Embryonic facial prominence (tissue), 1 donor: ENCODE data around the gene SMARCD2.

ENCODE experiments used
- DNase-seq: peaks from one replicate; pipeline ENCODE4 v3.0.0-alpha.2; 2016; ENCODE audit errors: extremely low spot score

SMARCD2 gene

GRCh38 chr17:63832014-63832413 is 10.5 kb downstream of the SMARCD2 start:
- no peak for DNase-seq

- no peak for DNase-seq
These were observed 11.0 kb downstream of the SMARCD2 start for GRCh38 chr17:63831505-63831904.

GRCh38 chr17:63830904-63831491 is 11.5 kb downstream of the SMARCD2 start:
- DNase-seq = no peak

DNA sequence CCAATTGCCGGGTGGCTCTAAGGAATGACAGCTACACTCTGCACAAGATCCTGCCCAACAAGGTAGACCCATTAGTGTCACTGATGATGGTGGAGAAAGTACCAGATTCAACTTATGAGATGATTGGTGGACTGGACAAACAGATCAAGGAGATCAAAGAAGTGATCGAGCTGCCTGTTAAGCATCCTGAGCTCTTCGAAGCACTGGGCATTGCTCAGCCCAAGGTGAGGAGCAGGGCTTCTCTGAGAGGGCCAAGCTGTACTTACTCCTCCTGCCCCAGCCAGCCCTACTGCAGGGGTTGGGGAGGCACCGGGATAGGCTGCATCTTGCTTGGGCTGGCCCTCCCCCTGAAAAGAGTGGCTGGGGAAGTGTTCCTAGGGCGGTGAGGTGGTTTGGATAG is 12.2 kb downstream of the SMARCD2 start:
- DNase-seq = no peak

GRCh38 chr17:63828936-63829335 is 13.5 kb downstream of the SMARCD2 start:
- no peak for DNase-seq

DNA sequence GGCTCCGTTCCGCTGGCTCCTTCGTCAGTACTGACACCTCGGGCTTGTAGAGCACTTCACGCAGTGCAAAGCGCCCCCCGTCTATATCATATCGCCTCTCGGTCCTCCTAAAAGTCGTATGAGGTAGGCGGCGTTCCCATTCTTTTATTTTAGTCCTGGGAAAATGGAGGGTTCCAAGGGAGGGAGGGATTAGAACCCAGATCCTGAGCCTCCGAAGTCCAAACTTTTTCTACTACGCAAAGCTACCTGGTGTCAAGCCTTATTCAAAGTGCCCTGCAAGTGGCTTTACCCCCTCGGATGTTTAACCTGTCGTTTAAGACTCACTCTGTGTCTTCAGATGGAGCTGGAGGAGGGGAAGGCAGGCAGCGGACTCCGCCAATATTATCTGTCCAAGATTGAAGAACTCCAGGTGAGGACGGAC is 14.7 kb downstream of the SMARCD2 start:
- no peak for DNase-seq

- peak; percentile 93 for DNase-seq
These were observed 15.3 kb downstream of the SMARCD2 start, which contains the start of the genes FTSJ3 and PSMC5 for GRCh38 chr17:63827002-63827800. FTSJ3 (minus strand) TSS chr17:63827663; CDS start chr17:63826902, 761 bp downstream. PSMC5 (plus strand) TSS chr17:63827431; CDS start chr17:63827491, 60 bp downstream.

DNA sequence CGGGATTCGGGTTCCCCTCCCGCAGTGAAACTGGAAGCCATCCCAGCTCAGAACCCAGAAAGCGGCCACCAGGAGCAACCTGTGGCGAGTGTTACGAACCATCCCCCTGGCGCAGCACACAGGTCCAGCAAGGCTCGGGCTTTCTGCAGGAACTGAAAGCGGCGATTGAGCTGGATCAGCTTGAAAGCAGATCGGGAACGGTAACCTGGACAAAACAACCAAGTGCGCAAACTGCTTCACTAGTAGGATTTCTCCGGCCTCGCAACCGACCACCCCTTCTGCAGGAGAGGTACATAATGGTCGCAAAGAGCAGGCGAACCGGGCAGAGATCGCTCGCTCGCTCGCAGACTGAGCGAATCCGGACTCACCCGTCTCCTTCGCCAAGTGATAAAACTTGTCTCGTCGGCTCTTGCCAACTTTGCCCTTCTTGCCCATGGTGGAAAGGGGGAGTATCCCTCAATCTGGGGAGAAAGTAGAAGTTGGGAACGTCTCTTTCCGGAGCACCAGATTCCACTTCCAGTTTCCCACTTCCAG is 15.9 kb downstream of the SMARCD2 start:
- DNase-seq = no peak

GRCh38 chr17:63824362-63824761 is 18.1 kb downstream of the SMARCD2 start:
- no peak for DNase-seq

DNA sequence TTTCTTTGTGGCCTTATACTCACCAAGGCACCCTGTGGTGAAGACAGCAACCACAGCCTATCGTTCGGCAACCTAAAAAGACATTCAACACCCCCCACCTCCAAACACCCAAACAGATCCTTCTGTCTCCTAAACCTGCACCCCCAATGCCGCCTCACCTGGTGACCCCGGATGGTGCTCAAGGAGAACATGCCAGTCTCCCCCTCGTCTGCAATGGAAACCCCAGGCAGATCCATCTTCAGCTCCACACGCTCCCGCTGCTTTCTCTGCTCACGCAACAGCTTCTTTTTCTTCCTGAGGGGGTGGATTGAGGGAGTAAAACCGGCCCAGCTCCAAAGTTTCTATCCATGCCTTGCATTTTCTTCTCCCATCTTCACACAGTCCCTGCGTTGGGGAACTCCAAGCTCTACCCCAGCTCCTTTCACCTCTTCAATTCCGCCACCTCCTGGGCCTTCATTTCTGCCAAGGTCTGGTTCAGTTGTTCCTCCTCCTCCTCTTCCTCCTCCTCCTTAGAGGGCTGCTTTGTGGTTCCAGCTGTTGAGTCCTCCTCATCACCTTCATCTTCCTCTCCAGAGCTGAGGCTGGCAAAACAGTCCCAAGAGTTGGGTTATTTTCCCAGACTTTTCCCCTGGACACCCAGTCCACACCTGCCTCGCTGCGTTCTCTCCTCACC is 18.7 kb downstream of the SMARCD2 start:
- no peak for DNase-seq

- DNase-seq = no peak
These were observed 19.9 kb downstream of the SMARCD2 start for GRCh38 chr17:63822537-63822936.

DNA sequence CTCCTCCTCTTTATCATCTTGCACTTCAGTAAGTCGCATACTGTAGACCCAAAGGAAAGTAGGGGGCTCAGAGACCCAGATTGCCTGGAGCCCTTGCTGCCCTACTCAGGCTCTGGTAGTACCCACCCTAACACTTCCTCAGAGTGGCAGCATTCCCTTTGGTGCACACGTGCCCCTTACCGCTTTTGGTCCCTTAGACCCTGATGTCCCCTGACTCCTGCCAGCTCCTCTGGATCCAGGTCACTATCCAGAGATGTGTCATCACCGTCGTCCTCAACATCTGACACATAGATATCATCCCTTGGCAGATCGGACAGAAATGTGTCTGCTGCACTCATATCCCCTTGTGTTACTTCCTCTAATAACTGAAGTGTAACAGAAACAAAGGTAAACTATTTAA is 20.7 kb downstream of the SMARCD2 start:
- DNase-seq = no peak

GRCh38 chr17:63820963-63821561 is 21.4 kb downstream of the SMARCD2 start:
- no peak for DNase-seq

DNA sequence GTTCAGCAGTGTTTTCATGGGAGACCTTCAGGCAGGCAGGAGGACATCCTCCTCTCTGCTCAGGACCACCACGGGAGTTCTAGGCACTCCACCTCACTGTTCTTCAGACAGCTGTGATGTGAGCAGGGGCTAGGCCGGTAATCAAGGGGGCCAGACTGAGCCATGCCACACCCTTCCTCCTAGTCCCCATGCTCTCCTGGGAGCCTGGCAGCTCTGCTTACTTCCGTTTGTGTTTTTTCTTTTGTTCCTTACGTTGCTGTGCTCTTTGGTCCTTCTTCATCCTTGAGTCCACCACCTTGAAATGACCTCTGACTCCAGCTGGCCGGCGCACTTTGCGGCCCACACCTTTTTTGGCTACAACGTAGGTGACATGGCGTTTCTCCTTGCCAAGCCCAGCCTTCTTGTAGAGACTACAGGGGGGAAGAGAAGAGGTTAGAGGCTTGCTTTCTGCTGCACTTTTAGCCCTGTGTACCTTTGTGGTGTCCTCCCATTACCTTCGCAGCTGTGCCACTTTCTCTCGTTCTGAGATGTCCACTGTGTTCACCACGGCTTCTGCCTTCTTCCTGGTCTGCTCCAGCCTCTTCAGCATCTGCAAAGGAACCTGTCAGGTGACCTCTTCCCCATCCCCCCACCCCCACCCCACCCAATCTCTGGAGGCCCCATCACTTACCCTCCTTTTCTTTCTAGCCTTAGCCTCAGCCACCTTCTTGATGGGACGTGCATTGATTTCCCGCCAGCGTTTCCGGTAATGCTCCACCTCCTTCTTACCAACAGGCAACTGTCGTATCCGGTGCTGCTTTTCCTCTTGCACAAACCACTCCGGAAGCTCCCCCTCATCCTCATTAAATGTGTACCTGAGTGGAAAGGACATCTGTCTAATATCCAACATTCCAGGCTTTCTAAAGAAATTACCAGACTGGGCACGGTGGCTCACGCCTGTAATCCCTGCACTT is 22.6 kb downstream of the SMARCD2 start:
- no peak for DNase-seq

DNA sequence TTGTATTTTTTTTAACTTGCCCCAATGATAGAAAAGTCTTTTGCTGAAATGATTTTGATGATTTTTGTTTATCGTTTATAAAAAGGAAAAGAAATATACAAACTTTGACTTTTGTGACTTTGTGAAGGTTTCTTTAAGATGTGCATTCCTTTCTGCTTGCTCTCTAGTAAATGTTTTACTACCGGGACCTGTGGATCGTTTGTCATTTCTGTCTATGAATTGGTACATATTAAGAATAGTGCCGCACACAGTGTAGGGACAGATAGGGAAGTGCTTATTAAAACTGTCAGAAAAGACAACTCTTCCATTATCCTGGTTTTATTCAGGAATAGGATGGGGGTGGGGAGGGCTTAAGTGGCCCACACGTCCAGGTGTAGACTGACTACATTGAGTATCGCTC is 23.4 kb downstream of the SMARCD2 start:
- DNase-seq = no peak

- no peak for DNase-seq
These were observed 24.6 kb downstream of the SMARCD2 start for GRCh38 chr17:63817736-63818385.

DNA sequence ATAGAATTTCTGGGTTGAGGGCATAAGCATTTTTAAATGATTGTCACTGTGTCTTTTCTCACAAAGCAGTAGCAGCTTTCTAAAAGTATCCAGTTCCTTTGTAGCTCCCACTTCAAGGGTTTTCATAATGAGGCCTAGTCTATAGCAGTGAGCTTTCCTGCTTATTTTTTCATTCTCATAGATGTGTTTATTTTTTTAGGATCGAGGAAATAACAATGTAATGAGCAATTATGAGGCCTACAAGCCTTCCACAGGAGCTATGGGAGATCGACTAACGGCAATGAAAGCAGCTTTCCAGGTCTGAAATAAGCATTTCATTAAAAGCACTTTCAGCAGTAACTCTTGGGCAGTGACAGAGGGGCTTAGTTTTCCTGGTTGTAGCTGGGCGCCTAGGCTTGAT is 25.8 kb downstream of the SMARCD2 start:
- DNase-seq = no peak

DNA sequence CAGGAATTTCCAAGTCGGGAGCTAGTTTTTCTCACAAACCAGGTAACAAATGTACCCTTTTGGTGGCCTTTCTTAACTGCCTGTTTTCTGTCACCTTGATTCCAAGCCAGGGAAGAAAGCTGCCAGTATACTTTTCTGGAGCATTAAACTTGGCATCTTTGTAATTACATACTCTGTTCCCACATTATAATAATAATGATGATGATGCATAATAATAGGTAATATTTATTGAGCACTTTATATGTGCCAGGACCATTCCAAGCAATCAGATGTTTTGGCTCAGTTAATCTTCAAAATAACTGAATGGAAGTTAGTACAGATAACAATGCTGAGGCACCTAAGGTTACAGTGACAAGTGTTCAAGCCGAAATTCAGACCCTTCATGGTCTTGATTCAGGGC is 26.4 kb downstream of the SMARCD2 start:
- DNase-seq = no peak

DNA sequence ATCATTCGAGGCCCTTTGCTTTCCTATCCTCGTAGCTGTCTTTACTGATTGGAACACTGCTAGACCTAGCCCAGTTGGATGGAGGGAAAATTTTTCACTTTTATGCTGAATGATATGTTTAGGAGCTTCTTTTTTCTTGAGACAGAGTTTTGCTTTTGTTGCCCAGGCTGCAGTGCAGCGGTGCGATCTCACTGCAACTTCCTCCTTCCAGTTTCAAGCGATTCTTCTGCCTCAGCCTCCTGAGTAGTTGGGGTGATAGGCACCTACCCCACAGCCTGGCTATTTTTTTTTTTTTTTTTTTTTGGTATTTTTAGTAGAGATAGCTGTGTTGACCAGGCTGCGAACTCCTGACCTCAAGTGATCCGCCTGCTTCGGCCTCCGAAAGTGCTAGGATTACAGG is 32.5 kb downstream of the SMARCD2 start:
- no peak for DNase-seq

DNA sequence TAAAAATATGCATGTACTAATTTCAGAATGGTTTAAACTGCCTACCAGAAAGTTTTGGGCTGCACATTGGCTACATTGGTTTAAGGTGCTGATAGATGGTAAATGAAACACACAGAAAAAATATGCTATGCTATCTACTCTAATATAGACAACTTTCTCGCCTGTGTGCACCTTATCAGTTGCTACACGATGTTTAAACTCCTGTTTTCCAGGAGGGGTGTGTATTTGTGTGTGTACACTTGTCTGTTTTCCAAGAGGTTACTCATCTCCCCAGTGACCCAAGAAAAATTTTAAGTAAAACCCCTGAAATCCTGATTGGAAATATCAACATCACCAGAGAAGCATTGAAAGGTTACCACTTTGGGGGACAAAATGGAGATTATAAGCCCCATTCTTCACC is 36.9 kb downstream of the SMARCD2 start:
- no peak for DNase-seq
